A673 (cell line): ENCODE data around the gene LGMN. TPM values are rescaled to one million over a fixed set of nuclear protein-coding genes. Genes with fewer than 3 reads are reported as not detected.
A peak's percentile ranks its signal among the peaks of the same experiment; 100 is the strongest.
"Not testable (repeated sequence)": the region's sequence is repeated elsewhere in the genome, so short reads cannot be mapped to it uniquely, and the experiment has no call there.

Experiments used
- BruUV-seq: library from RNA; stranded (reverse); fragments of 400-500 nt; replicated peaks from 2 replicates; lab custom pipeline; 2021; lab: Mats Ljungman, UMichigan
- CTCF ChIA-PET: fragments of 300-600 bp; sonication (Branson Sonifier 250); formaldehyde crosslinking; loops from one replicate; lab custom pipeline; 2022; ENCODE audit warnings: antibody characterized with exemption; lab: Charles Lee
- POLR2A ChIA-PET: fragments of 300-600 bp; sonication (Branson Sonifier 250); formaldehyde crosslinking; loops from one replicate; lab custom pipeline; 2022; ENCODE audit warnings: antibody characterized with exemption; ENCODE audit not compliant: low non-redundant PET; lab: Charles Lee
- DNase-seq: peaks from one replicate; pipeline ENCODE4 v3.0.0-alpha.2; 2015; ENCODE audit warnings: low spot score
- H3K27ac ChIP-seq: fragments of 200-600 bp; sonication (generic); 2 replicates; pipeline ENCODE4 v1.5.1; 2016; ENCODE audit warnings: mixed run types, low read depth, mild to moderate bottlenecking, mixed read lengths, antibody characterized with exemption, low read length; ENCODE audit not compliant: poor library complexity, severe bottlenecking
- H3K27me3 ChIP-seq: fragments of 200-600 bp; sonication (generic); replicated peaks from 2 replicates; pipeline ENCODE4 v1.6.1; 2017; ENCODE audit warnings: mixed run types, low read depth, mild to moderate bottlenecking, mixed read lengths, antibody characterized with exemption, low read length; ENCODE audit not compliant: insufficient read depth, poor library complexity
- H3K36me3 ChIP-seq: fragments of 200-600 bp; sonication (generic); 2 replicates; pipeline ENCODE4 v1.6.1; 2016; ENCODE audit warnings: mixed run types, mild to moderate bottlenecking, mixed read lengths, antibody characterized with exemption, low read length; ENCODE audit not compliant: insufficient read depth, poor library complexity, severe bottlenecking
- H3K4me1 ChIP-seq: fragments of 200-600 bp; sonication (generic); 2 replicates; pipeline ENCODE4 v1.6.1; 2017; ENCODE audit warnings: mixed run types, mild to moderate bottlenecking, mixed read lengths, antibody characterized with exemption, low read length; ENCODE audit not compliant: insufficient read depth, poor library complexity, severe bottlenecking
- H3K4me3 ChIP-seq: fragments of 200-600 bp; sonication (generic); 2 replicates; pipeline ENCODE4 v1.5.1; 2016; ENCODE audit warnings: low read depth, mixed run types, mild to moderate bottlenecking, mixed read lengths, low read length; ENCODE audit not compliant: poor library complexity, severe bottlenecking
- H3K9me3 ChIP-seq: fragments of 200-600 bp; sonication (generic); 2 replicates; pipeline ENCODE4 v1.6.1; 2016; ENCODE audit warnings: mixed run types, low read depth, mild to moderate bottlenecking, mixed read lengths, antibody characterized with exemption, low read length; ENCODE audit not compliant: poor library complexity, severe bottlenecking
- EZH2 ChIP-seq: fragments of 200-600 bp; sonication (generic); IDR thresholded peaks from 2 replicates; pipeline ENCODE4 v1.6.1; 2017; ENCODE audit warnings: borderline replicate concordance, low read depth, mild to moderate bottlenecking, mixed read lengths, antibody characterized with exemption, low read length; ENCODE audit not compliant: poor library complexity, severe bottlenecking
- intact Hi-C: fragments of 100-400 bp; cut with micrococcal nuclease; formaldehyde crosslinking; loops from one replicate; pipeline ENCODE4 v1.10.0; 2022; ENCODE audit not compliant: unreplicated experiment
- total RNA-seq: library from RNA; stranded (reverse); gene quantifications from 2 replicates; pipeline ENCODE4 v1.2.3, GENCODE V29; 2021
- TF ChIP-seq, protein P1 (sequence below): fragments of 300-800, 200-600 bp; sonication (generic); conservative IDR thresholded peaks from 2 replicates; pipeline ENCODE4 v1.5.1; 2017; ENCODE audit warnings: low read depth, mild to moderate bottlenecking, antibody characterized with exemption, low read length, moderate library complexity, mixed read lengths

Gene LGMN
- total RNA-seq, 1 experiment from 2014 or later, result 34.6 TPM

DNA sequence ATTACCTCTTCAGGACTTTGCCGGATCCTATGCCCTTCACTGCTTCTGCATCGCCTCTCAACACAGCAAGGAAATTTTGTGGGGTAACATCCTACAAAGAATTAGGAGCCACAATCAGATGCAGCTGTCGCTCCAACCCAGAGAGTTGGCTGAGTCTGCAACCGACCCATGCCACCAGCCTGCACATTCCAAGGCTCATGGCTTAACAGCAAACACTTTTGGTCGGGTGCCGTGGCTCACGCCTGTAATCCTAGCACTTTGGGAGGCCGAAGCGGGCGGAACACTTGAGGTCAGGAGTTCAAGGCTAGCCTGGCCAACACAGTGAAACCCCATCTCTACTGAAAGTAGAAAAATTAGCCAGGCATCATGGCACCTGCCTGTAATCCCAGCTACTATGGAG lies 32.3 kb downstream of the LGMN start:
- Histone ChIP-seq H3K36me3 (no peaks in the 10 kb centered on the region), H3K27me3 (no peaks in the 10 kb centered on the region), H3K27ac (no peak overlapping the region), H3K4me1 (no peaks in the 10 kb centered on the region), H3K4me3 (no peak overlapping the region), H3K9me3 (no peaks in the 10 kb centered on the region)
- intact Hi-C loops, result no loop called here
- CTCF ChIA-PET, result no interaction called here
- POLR2A ChIA-PET, result no interaction called here
- DNase-seq, result no peak
- TF ChIP-seq, protein P1, sequence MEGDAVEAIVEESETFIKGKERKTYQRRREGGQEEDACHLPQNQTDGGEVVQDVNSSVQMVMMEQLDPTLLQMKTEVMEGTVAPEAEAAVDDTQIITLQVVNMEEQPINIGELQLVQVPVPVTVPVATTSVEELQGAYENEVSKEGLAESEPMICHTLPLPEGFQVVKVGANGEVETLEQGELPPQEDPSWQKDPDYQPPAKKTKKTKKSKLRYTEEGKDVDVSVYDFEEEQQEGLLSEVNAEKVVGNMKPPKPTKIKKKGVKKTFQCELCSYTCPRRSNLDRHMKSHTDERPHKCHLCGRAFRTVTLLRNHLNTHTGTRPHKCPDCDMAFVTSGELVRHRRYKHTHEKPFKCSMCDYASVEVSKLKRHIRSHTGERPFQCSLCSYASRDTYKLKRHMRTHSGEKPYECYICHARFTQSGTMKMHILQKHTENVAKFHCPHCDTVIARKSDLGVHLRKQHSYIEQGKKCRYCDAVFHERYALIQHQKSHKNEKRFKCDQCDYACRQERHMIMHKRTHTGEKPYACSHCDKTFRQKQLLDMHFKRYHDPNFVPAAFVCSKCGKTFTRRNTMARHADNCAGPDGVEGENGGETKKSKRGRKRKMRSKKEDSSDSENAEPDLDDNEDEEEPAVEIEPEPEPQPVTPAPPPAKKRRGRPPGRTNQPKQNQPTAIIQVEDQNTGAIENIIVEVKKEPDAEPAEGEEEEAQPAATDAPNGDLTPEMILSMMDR, result no peak
- no peak for TF ChIP-seq EZH2
- BruUV-seq, result no TSS peak

DNA sequence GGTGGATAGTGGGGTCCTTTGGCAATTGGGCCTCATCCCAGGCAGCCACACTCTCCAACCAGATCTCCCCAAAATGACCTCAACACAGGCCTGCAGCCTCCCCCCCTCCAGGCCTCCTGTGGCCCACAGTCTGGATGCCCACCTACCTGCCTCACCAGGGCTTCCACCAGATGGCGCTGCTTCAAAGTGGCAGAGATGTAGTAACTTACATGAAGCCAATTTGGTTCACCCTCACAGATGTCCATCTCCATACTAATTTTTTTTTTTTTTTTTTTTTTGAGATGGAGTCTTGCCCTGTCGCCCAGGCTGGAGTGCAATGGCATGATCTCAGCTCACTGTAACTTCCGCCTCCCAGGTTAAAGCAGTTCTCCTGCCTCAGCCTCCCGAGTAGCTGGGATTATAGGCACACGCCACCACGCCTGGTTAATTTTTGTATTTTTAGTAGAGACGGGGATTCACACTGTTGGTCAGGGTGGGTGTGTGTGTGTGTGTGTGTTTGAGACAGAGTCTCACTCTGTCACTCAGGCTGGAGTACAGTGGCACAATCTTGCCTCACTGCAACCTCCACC lies 33.6 kb downstream of the LGMN start:
- peak; percentile 71 for DNase-seq
- intact Hi-C loops, result loop anchor here (1.0 to 2.0 kb wide), 2 partner anchors 33 to 68 kb away; partner anchors contain the start of gene LGMN
- H3K4me1 ChIP-seq, POLR2A ChIA-PET, H3K9me3 ChIP-seq, H3K4me3 ChIP-seq, H3K36me3 ChIP-seq, BruUV-seq, H3K27ac ChIP-seq, H3K27me3 ChIP-seq: not testable (repeated sequence)
- TF ChIP-seq, protein P1, result peak; percentile 83
- CTCF ChIA-PET, result interaction anchor here (0.6 to 1.2 kb wide), 5 partner anchors 56 to 1777 kb away, joined by 3 to 9 read pairs (median 4); no protein-coding TSS in a partner anchor

DNA sequence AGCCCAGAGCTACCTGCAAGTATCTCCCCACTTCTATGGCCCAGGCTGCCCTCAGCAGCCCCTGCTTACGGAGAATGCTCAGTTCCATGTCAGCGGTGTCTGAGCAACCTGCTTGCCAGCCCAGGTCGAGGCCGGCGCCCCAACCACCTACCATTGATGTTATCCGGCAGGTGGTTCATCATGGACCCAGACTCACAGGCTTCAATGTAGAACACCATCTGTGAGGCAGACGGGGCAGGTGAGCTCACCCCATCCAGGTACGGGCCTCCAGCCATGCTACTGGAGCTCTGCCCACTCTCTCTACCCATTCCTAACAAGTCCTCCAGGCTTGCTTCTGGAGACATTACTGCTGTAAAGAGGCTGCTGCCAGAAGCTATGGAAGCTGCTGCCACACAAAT lies 35.8 kb downstream of the LGMN start:
- no peak for TF ChIP-seq EZH2
- TF ChIP-seq, protein P1, result no peak
- intact Hi-C loops, result no loop called here
- Histone ChIP-seq H3K9me3 (no peaks in the 10 kb centered on the region), H3K4me3 (no peak overlapping the region), H3K4me1 (no peaks in the 10 kb centered on the region), H3K27ac (no peak overlapping the region), H3K27me3 (no peaks in the 10 kb centered on the region), H3K36me3 (no peaks in the 10 kb centered on the region)
- ChIA-PET POLR2A (no interaction called here), CTCF (no interaction called here)
- DNase-seq, result no peak
- no TSS peak for BruUV-seq
